Measurements from ENCODE around the gene NEK9. TPM values are rescaled to one million over a fixed set of nuclear protein-coding genes. Genes with fewer than 3 reads are reported as not detected.

The NEK9 gene
- total and polyA plus RNA-seq, 2 donors (not counting 3 experiments of a cell fraction or from before 2014, with no cell fraction given) = 22.1 to 65.1 TPM

- Histone ChIP-seq H3K79me2 (ENCODE audit: control insufficient read depth, insufficient read depth, low read length) (peaks cover 5% of the 10 kb centered on the region), H3K9me1 (replicated peaks; ENCODE audit: control insufficient read depth, extremely low read depth, insufficient read depth, low read length) (no peaks in the 10 kb centered on the region), H4K20me1 (replicated peaks; ENCODE audit: control insufficient read depth, extremely low read depth, insufficient read depth, low read length) (no peaks in the 10 kb centered on the region), H3K4me1 (ENCODE audit: control insufficient read depth, extremely low read depth, insufficient read depth, low read length) (peaks cover 11% of the 10 kb centered on the region), H2AFZ (ENCODE audit: low read depth, low read length) (peak within 1 kb of the TSS; percentile 72), H3K9me3 (replicated peaks; ENCODE audit: control insufficient read depth, insufficient read depth, low read length) (no peaks in the 10 kb centered on the region), H3K27me3 (ENCODE audit: control insufficient read depth in 2 of 2, insufficient read depth in 2 of 2, low read length in 2 of 2) (no peaks in the 10 kb centered on the region), H3K4me3 (replicated peaks in 1 of 3; ENCODE audit: insufficient read depth in 1 of 3, low read depth in 1 of 3, low read length in 3 of 3) (peak within 1 kb of the TSS; percentile 21 to 47 (median 38)), H3K9ac (replicated peaks; ENCODE audit: extremely low read depth, insufficient read depth, low read length) (peak within 1 kb of the TSS; percentile 73), H3K36me3 (ENCODE audit: control insufficient read depth in 2 of 2, extremely low read depth in 1 of 2, insufficient read depth in 2 of 2, low read length in 2 of 2) (no peaks in the 10 kb centered on the region), H3K27ac (ENCODE audit: insufficient read depth, low read depth, low read length) (peak within 1 kb of the TSS; percentile 50), H3K4me2 (ENCODE audit: insufficient read depth, low read length) (peak within 1 kb of the TSS; percentile 19)
- FAIRE-seq = peak; percentile 64
- TF ChIP-seq CTCF (IDR thresholded peaks at IDR 0.05; ENCODE audit: extremely low read depth in 1 of 2, insufficient read depth in 1 of 2, low read depth in 1 of 2, low read length in 2 of 2) (no peak), JUN (IDR thresholded peaks at IDR 0.05; ENCODE audit: borderline replicate concordance, insufficient read depth, insufficient read length, low read depth) (no peak), MAX (IDR thresholded peaks at IDR 0.05; ENCODE audit: insufficient read depth, insufficient read length) (peak; percentile 57), POLR2A (IDR thresholded peaks at IDR 0.05; ENCODE audit: low read depth, low read length) (peak; percentile 68), FOS (IDR thresholded peaks at IDR 0.05; ENCODE audit: borderline replicate concordance, insufficient read depth, low read length) (no peak), EZH2 (IDR thresholded peaks at IDR 0.05; ENCODE audit: borderline replicate concordance, low read depth, low read length, severe bottlenecking) (no peak), POLR2AphosphoS5 (IDR thresholded peaks at IDR 0.05; ENCODE audit: insufficient read depth, low read depth, low read length) (peak; percentile 77), GATA2 (IDR thresholded peaks at IDR 0.05; ENCODE audit: insufficient read depth, insufficient read length, low read depth, low read length) (no peak), MYC (IDR thresholded peaks at IDR 0.05; ENCODE audit: low read depth, low read length) (no peak)
- TSS peak; percentile 45 for BruUV-seq (replicated peaks)
- intact Hi-C loops (cut with micrococcal nuclease) (loop anchor here (1.0 kb wide), 1 partner anchor 8 kb away; no protein-coding TSS in a partner anchor), dilution Hi-C loops (cut with MboI; ENCODE audit: extremely low pct_ligation_motif_present, low sequenced_read_pairs) (no loop called here)
- ChIA-PET POLR2A (no interaction called here), CTCF (interaction anchor here (0.7 to 1.5 kb wide), 4 partner anchors 11 to 28 kb away, joined by 3 read pairs; no protein-coding TSS in a partner anchor)
- peak; percentile 85 for DNase-seq (ENCODE audit: low read depth, low spot score)
These were observed 75.8 kb downstream of the NEK9 start, which contains the start of gene MLH3 for GRCh38 chr14:75050852-75051555. Gene MLH3 (minus strand): TSS chr14:75051467. CDS start chr14:75049655, 1,812 bp downstream.
